ENCODE data around the gene SLC9A5.

Gene SLC9A5

GRCh38 chr16:67209565-67209964 is 39.2 kb upstream of the SLC9A5 start:
- Histone ChIP-seq H3K27ac (replicated peaks) (no peak overlapping the region), H3K27me3 (ENCODE audit: insufficient read depth, poor library complexity, severe bottlenecking) (no peaks in the 10 kb centered on the region), H3K4me3 (replicated peaks; ENCODE audit: insufficient read depth, low read length) (no peak overlapping the region)
- no peak for DNase-seq (ENCODE audit: low read depth in 1 of 2, low spot score in 1 of 2)
- TF ChIP-seq POLR2AphosphoS5 (IDR thresholded peaks at IDR 0.05; ENCODE audit: low read depth) (no peak), REST (IDR thresholded peaks at IDR 0.05; ENCODE audit: insufficient replicate concordance, low read depth) (no peak), SPI1 (IDR thresholded peaks at IDR 0.05; ENCODE audit: borderline replicate concordance, low read depth) (no peak), GABPA (IDR thresholded peaks at IDR 0.05; ENCODE audit: low read depth) (no peak), CTCF (IDR thresholded peaks at IDR 0.05; ENCODE audit: insufficient read depth, low read length) (no peak)

GRCh38 chr16:67210069-67210937 is 38.5 kb upstream of the SLC9A5 start:
- Histone ChIP-seq H3K27ac (replicated peaks) (no peak overlapping the region), H3K27me3 (ENCODE audit: insufficient read depth, poor library complexity, severe bottlenecking) (no peaks in the 10 kb centered on the region), H3K4me3 (replicated peaks; ENCODE audit: insufficient read depth, low read length) (no peak overlapping the region)
- DNase-seq (ENCODE audit: low read depth in 1 of 2, low spot score in 1 of 2) = no peak
- TF ChIP-seq CTCF (IDR thresholded peaks at IDR 0.05; ENCODE audit: insufficient read depth, low read length) (no peak), GABPA (IDR thresholded peaks at IDR 0.05; ENCODE audit: low read depth) (no peak), REST (IDR thresholded peaks at IDR 0.05; ENCODE audit: insufficient replicate concordance, low read depth) (no peak), SPI1 (IDR thresholded peaks at IDR 0.05; ENCODE audit: borderline replicate concordance, low read depth) (no peak), POLR2AphosphoS5 (IDR thresholded peaks at IDR 0.05; ENCODE audit: low read depth) (no peak)

- Histone ChIP-seq H3K4me3 (replicated peaks; ENCODE audit: insufficient read depth, low read length) (no peak overlapping the region), H3K27me3 (ENCODE audit: insufficient read depth, poor library complexity, severe bottlenecking) (no peaks in the 10 kb centered on the region), H3K27ac (replicated peaks) (no peak overlapping the region)
- no peak for DNase-seq (ENCODE audit: low read depth in 1 of 2, low spot score in 1 of 2)
- no peak for TF ChIP-seq REST (IDR thresholded peaks at IDR 0.05; ENCODE audit: insufficient replicate concordance, low read depth)
- no peak for TF ChIP-seq CTCF (IDR thresholded peaks at IDR 0.05; ENCODE audit: insufficient read depth, low read length)
- TF ChIP-seq GABPA (IDR thresholded peaks at IDR 0.05; ENCODE audit: low read depth) = no peak
These were observed 37.1 kb upstream of the SLC9A5 start for GRCh38 chr16:67211674-67212073.

All from HL-60 (cell line).